ENCODE data around the gene FAR2. TPM values are rescaled to one million over a fixed set of nuclear protein-coding genes. Genes with fewer than 3 reads are reported as not detected.

FAR2 gene
- total and polyA plus RNA-seq, 7 donors = 0.75 to 1.9 (median 1.6) TPM

DNA sequence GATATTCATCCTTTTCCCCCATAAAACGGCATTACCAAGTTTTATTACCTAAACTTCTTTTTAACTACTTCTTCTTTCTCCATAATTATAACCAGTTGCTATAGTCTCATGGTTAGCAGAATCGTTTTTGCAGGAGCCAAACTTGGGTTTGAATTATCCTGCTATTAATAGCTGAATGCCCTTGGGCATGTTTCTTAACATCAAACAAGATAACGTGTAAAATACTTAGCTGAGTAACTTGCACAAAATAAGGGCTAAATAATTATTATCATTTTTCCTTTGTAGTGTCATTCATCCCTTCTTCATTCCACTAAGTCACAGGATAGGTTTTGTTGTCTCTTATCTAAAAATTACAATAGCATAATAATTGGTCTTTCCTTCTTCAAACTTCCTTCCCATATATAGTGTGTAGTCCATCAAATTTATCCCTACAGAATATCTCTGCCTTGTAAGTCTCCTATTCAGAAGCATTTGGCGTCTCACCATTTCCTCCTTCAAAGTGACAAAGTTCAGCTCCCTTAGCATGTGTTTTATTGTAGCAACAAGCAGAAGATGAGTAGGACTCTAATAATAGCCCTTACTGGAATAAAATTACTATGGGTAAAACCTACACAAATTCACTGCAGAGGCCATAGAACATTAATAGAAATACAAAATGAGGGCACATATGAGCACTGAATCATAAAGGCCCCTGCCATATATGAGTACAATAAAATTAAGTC is 63.8 kb downstream of the FAR2 start:
- Histone ChIP-seq H3K27me3 (ENCODE audit: insufficient read depth in 3 of 3, low read length in 2 of 3) (no peaks in the 10 kb centered on the region), H3K36me3 (ENCODE audit: insufficient read depth in 1 of 2, low read depth in 1 of 2) (no peaks in the 10 kb centered on the region), H3K27ac (no peak overlapping the region), H3K4me3 (no peak overlapping the region), H3K9me3 (no peaks in the 10 kb centered on the region), H3K4me1 (no peaks in the 10 kb centered on the region)
- intact Hi-C loops (cut with DNase I) = no loop called here
- DNase-seq = no peak
- WGBS, 3 donors = 48 to 52% (median 50%) methylated on average over 4 of the region's 4 CpGs
- ATAC-seq = no peak
- TF ChIP-seq, protein P1, sequence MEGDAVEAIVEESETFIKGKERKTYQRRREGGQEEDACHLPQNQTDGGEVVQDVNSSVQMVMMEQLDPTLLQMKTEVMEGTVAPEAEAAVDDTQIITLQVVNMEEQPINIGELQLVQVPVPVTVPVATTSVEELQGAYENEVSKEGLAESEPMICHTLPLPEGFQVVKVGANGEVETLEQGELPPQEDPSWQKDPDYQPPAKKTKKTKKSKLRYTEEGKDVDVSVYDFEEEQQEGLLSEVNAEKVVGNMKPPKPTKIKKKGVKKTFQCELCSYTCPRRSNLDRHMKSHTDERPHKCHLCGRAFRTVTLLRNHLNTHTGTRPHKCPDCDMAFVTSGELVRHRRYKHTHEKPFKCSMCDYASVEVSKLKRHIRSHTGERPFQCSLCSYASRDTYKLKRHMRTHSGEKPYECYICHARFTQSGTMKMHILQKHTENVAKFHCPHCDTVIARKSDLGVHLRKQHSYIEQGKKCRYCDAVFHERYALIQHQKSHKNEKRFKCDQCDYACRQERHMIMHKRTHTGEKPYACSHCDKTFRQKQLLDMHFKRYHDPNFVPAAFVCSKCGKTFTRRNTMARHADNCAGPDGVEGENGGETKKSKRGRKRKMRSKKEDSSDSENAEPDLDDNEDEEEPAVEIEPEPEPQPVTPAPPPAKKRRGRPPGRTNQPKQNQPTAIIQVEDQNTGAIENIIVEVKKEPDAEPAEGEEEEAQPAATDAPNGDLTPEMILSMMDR (IDR thresholded peaks at IDR 0.05) = no peak

GRCh38 chr12:29216266-29216665 is 67.2 kb downstream of the FAR2 start:
- DNase-seq (no peak), ATAC-seq (no peak)
- H3K27ac ChIP-seq = no peak overlapping the region
- H3K27me3 ChIP-seq (ENCODE audit: insufficient read depth in 3 of 3, low read length in 2 of 3) = no peaks in the 10 kb centered on the region
- no peaks in the 10 kb centered on the region for H3K4me1 ChIP-seq
- H3K4me3 ChIP-seq = no peak overlapping the region
- TF ChIP-seq, protein P1 (IDR thresholded peaks at IDR 0.05) = no peak
- no peaks in the 10 kb centered on the region for H3K36me3 ChIP-seq (ENCODE audit: insufficient read depth in 1 of 2, low read depth in 1 of 2)
- no peaks in the 10 kb centered on the region for H3K9me3 ChIP-seq
- WGBS, 3 donors = 76 to 85% (median 80%) methylated on average over 2 of the region's 2 CpGs
- intact Hi-C loops (cut with DNase I) = no loop called here

DNA sequence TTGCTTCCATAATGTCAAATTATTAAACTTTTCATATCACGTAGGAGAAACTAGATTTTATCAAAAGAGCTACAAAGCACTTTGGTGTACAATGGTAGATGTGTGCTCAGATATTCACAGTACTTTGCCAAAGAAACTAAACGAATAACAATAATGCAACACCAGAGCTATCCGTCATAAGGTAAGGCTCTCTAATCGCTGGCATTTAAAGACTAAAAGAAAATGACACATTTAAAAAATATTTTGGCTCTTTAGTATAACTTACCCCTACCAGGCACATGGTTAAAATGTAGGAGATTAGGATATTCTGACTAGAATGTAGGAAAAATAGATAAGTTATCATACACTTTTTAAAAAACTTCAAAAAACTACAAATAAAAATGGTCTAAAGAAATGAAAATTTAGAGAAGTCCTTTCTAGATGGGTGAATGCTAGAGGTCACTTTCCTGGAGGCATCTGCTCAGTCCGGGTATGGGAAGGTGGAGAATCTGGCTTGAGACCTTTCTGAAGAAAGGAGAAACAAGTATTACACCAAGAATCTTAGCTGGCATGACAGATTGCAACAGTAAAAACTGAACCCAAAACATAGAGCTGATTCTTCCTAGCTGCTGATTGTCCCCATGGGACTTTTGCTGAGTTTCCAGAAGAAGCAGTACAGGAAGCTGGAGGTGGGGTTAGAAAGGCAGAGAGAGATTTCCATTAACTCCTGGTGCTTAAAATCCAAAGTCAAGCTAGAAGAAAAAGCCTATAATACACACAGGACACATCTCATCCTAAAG is 67.9 kb downstream of the FAR2 start:
- Histone ChIP-seq H3K36me3 (ENCODE audit: insufficient read depth in 1 of 2, low read depth in 1 of 2) (no peaks in the 10 kb centered on the region), H3K9me3 (no peaks in the 10 kb centered on the region), H3K4me1 (no peaks in the 10 kb centered on the region), H3K4me3 (no peak overlapping the region), H3K27ac (no peak overlapping the region), H3K27me3 (ENCODE audit: insufficient read depth in 3 of 3, low read length in 2 of 3) (no peaks in the 10 kb centered on the region)
- 34 to 38% (median 35%) methylated on average over 5 of the region's 5 CpGs for WGBS, 3 donors
- intact Hi-C loops (cut with DNase I) = no loop called here
- ATAC-seq (no peak), DNase-seq (no peak)
- TF ChIP-seq, protein P1 (IDR thresholded peaks at IDR 0.05) = no peak

- intact Hi-C loops (cut with DNase I) = no loop called here
- DNase-seq (no peak), ATAC-seq (no peak)
- 89 to 91% (median 90%) methylated on average over 18 of the region's 18 CpGs for WGBS, 3 donors
- H3K4me3 ChIP-seq = no peak overlapping the region
- H3K9me3 ChIP-seq = no peaks in the 10 kb centered on the region
- TF ChIP-seq, protein P1 (IDR thresholded peaks at IDR 0.05) = no peak
- no peaks in the 10 kb centered on the region for H3K4me1 ChIP-seq
- H3K36me3 ChIP-seq (ENCODE audit: insufficient read depth in 1 of 2, low read depth in 1 of 2) = no peaks in the 10 kb centered on the region
- H3K27me3 ChIP-seq (ENCODE audit: insufficient read depth in 3 of 3, low read length in 2 of 3) = no peaks in the 10 kb centered on the region
- no peak overlapping the region for H3K27ac ChIP-seq
Observed at GRCh38 chr12:29220632-29221336, 71.7 kb downstream of the FAR2 start.

Data from psoas muscle (tissue), 8 donors.